ENCODE data around the gene LYG2. TPM values are rescaled to one million over a fixed set of nuclear protein-coding genes. Genes with fewer than 3 reads are reported as not detected.

LYG2 gene
- total RNA-seq, 1 experiment from 2014 or later, result not detected

- Histone ChIP-seq H3K4me1 (ENCODE audit: insufficient read depth, low read length, poor library complexity, severe bottlenecking) (no peaks in the 10 kb centered on the region), H3K36me3 (ENCODE audit: insufficient read depth, low read length, poor library complexity, severe bottlenecking) (no peaks in the 10 kb centered on the region), H3K27ac (ENCODE audit: low read depth, low read length, poor library complexity, severe bottlenecking) (no peak overlapping the region), H3K9me3 (ENCODE audit: low read depth, low read length, poor library complexity, severe bottlenecking) (no peaks in the 10 kb centered on the region), H3K4me3 (ENCODE audit: low read depth, low read length, poor library complexity, severe bottlenecking) (no peak overlapping the region), H3K27me3 (replicated peaks; ENCODE audit: insufficient read depth, low read depth, low read length, poor library complexity) (no peaks in the 10 kb centered on the region)
- ChIA-PET CTCF (no interaction called here), POLR2A (ENCODE audit: low non-redundant PET) (no interaction called here)
- DNase-seq (ENCODE audit: low spot score), result no peak
- TF ChIP-seq CTCF (conservative IDR thresholded peaks at IDR 0.05; ENCODE audit: low read depth, low read length), result no peak
- no peak for TF ChIP-seq EZH2 (IDR thresholded peaks at IDR 0.05; ENCODE audit: borderline replicate concordance, low read depth, low read length, poor library complexity, severe bottlenecking)
- no TSS peak for BruUV-seq (replicated peaks)
- intact Hi-C loops (cut with micrococcal nuclease; ENCODE audit: unreplicated experiment), result no loop called here
Observed at GRCh38 chr2:99217929-99218501, 37.5 kb downstream of the LYG2 start.

GRCh38 chr2:99216096-99216495 is 39.4 kb downstream of the LYG2 start:
- ChIA-PET POLR2A (ENCODE audit: low non-redundant PET) (no interaction called here), CTCF (no interaction called here)
- no peak for DNase-seq (ENCODE audit: low spot score)
- Histone ChIP-seq H3K4me1 (ENCODE audit: insufficient read depth, low read length, poor library complexity, severe bottlenecking) (no peaks in the 10 kb centered on the region), H3K4me3 (ENCODE audit: low read depth, low read length, poor library complexity, severe bottlenecking) (no peak overlapping the region), H3K36me3 (ENCODE audit: insufficient read depth, low read length, poor library complexity, severe bottlenecking) (no peaks in the 10 kb centered on the region), H3K27ac (ENCODE audit: low read depth, low read length, poor library complexity, severe bottlenecking) (no peak overlapping the region), H3K27me3 (replicated peaks; ENCODE audit: insufficient read depth, low read depth, low read length, poor library complexity) (no peaks in the 10 kb centered on the region), H3K9me3 (ENCODE audit: low read depth, low read length, poor library complexity, severe bottlenecking) (no peaks in the 10 kb centered on the region)
- TF ChIP-seq CTCF (conservative IDR thresholded peaks at IDR 0.05; ENCODE audit: low read depth, low read length), result no peak
- TF ChIP-seq EZH2 (IDR thresholded peaks at IDR 0.05; ENCODE audit: borderline replicate concordance, low read depth, low read length, poor library complexity, severe bottlenecking), result no peak
- BruUV-seq (replicated peaks), result no TSS peak
- intact Hi-C loops (cut with micrococcal nuclease; ENCODE audit: unreplicated experiment), result no loop called here

GRCh38 chr2:99205491-99205890 is 50.0 kb downstream of the LYG2 start:
- intact Hi-C loops (cut with micrococcal nuclease; ENCODE audit: unreplicated experiment), result no loop called here
- H3K27ac ChIP-seq (ENCODE audit: low read depth, low read length, poor library complexity, severe bottlenecking), result no peak overlapping the region
- H3K4me1 ChIP-seq (ENCODE audit: insufficient read depth, low read length, poor library complexity, severe bottlenecking), result no peaks in the 10 kb centered on the region
- no peak overlapping the region for H3K4me3 ChIP-seq (ENCODE audit: low read depth, low read length, poor library complexity, severe bottlenecking)
- POLR2A ChIA-PET (ENCODE audit: low non-redundant PET), result no interaction called here
- CTCF ChIA-PET, result no interaction called here
- H3K9me3 ChIP-seq (ENCODE audit: low read depth, low read length, poor library complexity, severe bottlenecking), result no peaks in the 10 kb centered on the region
- no peak for DNase-seq (ENCODE audit: low spot score)
- no peaks in the 10 kb centered on the region for H3K36me3 ChIP-seq (ENCODE audit: insufficient read depth, low read length, poor library complexity, severe bottlenecking)
- H3K27me3 ChIP-seq (replicated peaks; ENCODE audit: insufficient read depth, low read depth, low read length, poor library complexity), result no peaks in the 10 kb centered on the region
- no peak for TF ChIP-seq CTCF (conservative IDR thresholded peaks at IDR 0.05; ENCODE audit: low read depth, low read length)
- TF ChIP-seq EZH2 (IDR thresholded peaks at IDR 0.05; ENCODE audit: borderline replicate concordance, low read depth, low read length, poor library complexity, severe bottlenecking), result no peak
- no TSS peak for BruUV-seq (replicated peaks)
